Peyer's patch (tissue), 4 donors: ENCODE results near the gene STIM2. TPM values are rescaled to one million over a fixed set of nuclear protein-coding genes. Genes with fewer than 3 reads are reported as not detected.
A peak's percentile ranks its signal among the peaks of the same experiment; 100 is the strongest.

Experiments
- DNase-seq, 3 donors: peaks; one replicate each; pipeline ENCODE4 v3.0.0-alpha.2; 2017 to 2019
- H3K27ac ChIP-seq, 4 donors: fragments of 200-600 bp; sonication (generic); one replicate each; pipeline ENCODE4 v1.5.1; 2016 to 2019
- H3K27me3 ChIP-seq, 2 donors: fragments of 200-600 bp; sonication (generic); one replicate each; pipeline ENCODE4 v1.5.1; 2019
- H3K36me3 ChIP-seq, 3 donors: fragments of 200-600 bp; sonication (generic); one replicate each; pipeline ENCODE4 v1.5.1; 2016 to 2019
- H3K4me1 ChIP-seq, 4 donors: fragments of 200-600 bp; sonication (generic); one replicate each; pipeline ENCODE4 v1.5.1; 2016 to 2019
- H3K4me3 ChIP-seq, 4 donors: fragments of 200-600 bp; sonication (generic); 1 replicate in 3 of 4; 2 replicates in 1 of 4; pipeline ENCODE4 v1.5.1; 2016 to 2019; ENCODE audit warnings: mild to moderate bottlenecking in 1 of 4
- H3K9me3 ChIP-seq, 4 donors: fragments of 200-600 bp; sonication (generic); one replicate each; pipeline ENCODE4 v1.5.1; 2016 to 2019; ENCODE audit warnings: mild to moderate bottlenecking in 1 of 4
- POLR2A ChIP-seq, 2 donors: fragments of 450-650 bp; IDR thresholded peaks; one replicate each; pipeline ENCODE4 v1.5.1; 2017; ENCODE audit warnings: antibody characterized with exemption in 2 of 2, mild to moderate bottlenecking in 2 of 2, moderate library complexity in 2 of 2
- total RNA-seq, 4 donors: library from RNA; depleted of rRNA; stranded (reverse); fragments of >200 nt; gene quantifications; one replicate each; pipeline ENCODE4 v1.1.0, GENCODE V29; 2016
- TF ChIP-seq, protein P1 (sequence below), 6 experiments: fragments of 450-650 bp in 4 of 6; fragments of 200-600 bp in 2 of 6; sonication (generic) in 1 of 6; IDR thresholded peaks; one replicate each; pipeline ENCODE4 v1.5.1; 2017 to 2019; ENCODE audit warnings: antibody characterized with exemption in 6 of 6, mild to moderate bottlenecking in 3 of 6, moderate library complexity in 1 of 6

Gene STIM2
- total RNA-seq, 4 donors from 2014 or later, result 35.7 to 82.5 (median 39.2) TPM

DNA sequence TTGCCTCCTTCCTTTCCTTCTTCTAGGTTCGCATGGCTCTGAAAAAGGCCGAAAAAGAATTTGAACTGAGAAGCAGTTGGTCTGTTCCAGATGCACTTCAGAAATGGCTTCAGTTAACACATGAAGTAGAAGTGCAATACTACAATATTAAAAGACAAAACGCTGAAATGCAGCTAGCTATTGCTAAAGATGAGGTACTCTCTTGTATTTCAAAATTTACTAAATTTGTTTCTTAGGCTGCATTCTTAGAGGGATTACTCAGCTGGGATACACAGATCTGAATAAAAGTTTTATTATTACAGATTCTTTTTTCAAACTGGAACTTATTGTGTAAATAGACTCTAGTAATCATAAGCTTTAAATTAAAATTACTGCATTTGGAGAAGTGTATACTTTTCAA lies 146.9 kb downstream of the STIM2 start:
- TF ChIP-seq, protein P1, sequence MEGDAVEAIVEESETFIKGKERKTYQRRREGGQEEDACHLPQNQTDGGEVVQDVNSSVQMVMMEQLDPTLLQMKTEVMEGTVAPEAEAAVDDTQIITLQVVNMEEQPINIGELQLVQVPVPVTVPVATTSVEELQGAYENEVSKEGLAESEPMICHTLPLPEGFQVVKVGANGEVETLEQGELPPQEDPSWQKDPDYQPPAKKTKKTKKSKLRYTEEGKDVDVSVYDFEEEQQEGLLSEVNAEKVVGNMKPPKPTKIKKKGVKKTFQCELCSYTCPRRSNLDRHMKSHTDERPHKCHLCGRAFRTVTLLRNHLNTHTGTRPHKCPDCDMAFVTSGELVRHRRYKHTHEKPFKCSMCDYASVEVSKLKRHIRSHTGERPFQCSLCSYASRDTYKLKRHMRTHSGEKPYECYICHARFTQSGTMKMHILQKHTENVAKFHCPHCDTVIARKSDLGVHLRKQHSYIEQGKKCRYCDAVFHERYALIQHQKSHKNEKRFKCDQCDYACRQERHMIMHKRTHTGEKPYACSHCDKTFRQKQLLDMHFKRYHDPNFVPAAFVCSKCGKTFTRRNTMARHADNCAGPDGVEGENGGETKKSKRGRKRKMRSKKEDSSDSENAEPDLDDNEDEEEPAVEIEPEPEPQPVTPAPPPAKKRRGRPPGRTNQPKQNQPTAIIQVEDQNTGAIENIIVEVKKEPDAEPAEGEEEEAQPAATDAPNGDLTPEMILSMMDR (IDR thresholded peaks at IDR 0.05), result no peak
- no peak for TF ChIP-seq POLR2A (IDR thresholded peaks at IDR 0.05)
- H3K9me3 ChIP-seq, result no peaks in the 10 kb centered on the region
- H3K4me3 ChIP-seq, result no peak overlapping the region
- peaks cover 0 to 4% (median 0%) of the 10 kb centered on the region in 4 donors for H3K4me1 ChIP-seq
- DNase-seq, result no peak
- peaks cover 0 to 3% (median 0%) of the 10 kb centered on the region in 3 donors for H3K36me3 ChIP-seq
- H3K27me3 ChIP-seq, result no peaks in the 10 kb centered on the region
- H3K27ac ChIP-seq, result peak overlapping the region in 1 of 4 donors; percentile 3

DNA sequence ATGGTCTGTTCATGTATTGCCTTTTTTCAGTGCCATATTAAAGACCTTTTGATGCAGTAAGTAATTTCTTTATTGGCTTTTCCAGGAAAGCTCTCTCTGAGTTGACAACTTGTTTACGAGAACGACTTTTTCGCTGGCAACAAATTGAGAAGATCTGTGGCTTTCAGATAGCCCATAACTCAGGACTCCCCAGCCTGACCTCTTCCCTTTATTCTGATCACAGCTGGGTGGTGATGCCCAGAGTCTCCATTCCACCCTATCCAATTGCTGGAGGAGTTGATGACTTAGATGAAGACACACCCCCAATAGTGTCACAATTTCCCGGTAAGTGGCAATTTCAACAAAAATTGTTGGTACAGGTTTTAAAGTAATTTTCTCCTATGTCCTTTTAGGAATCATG lies 148.0 kb downstream of the STIM2 start:
- Histone ChIP-seq H3K4me3 (no peak overlapping the region), H3K27ac (no peak overlapping the region), H3K27me3 (no peaks in the 10 kb centered on the region), H3K9me3 (no peaks in the 10 kb centered on the region), H3K4me1 (peaks cover 0 to 4% (median 0%) of the 10 kb centered on the region in 4 donors), H3K36me3 (peaks cover 0 to 3% (median 0%) of the 10 kb centered on the region in 3 donors)
- no peak for DNase-seq
- TF ChIP-seq POLR2A (IDR thresholded peaks at IDR 0.05), result no peak
- TF ChIP-seq, protein P1 (IDR thresholded peaks at IDR 0.05), result no peak

DNA sequence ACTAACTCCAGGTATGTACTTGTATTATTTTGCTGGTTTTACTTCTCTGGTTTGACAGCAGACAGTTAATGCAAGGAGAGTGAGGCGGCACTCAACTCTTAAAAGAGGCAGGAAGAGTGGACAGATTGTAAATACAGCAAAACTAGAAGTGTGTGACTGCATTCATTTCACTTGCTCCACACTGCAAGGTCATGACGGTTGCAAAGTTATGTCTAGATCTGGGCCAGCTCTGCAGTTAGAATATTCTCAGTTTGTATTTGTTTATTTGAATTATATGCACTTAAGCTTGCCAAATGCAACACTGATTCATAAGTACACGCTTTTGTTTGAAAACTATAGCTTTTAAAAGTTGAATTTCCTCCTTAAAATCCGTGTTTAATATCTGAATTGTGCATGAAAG lies 148.9 kb downstream of the STIM2 start:
- peaks cover 0 to 1% (median 0%) of the 10 kb centered on the region in 3 donors for H3K36me3 ChIP-seq
- no peak overlapping the region for H3K27ac ChIP-seq
- H3K9me3 ChIP-seq, result no peaks in the 10 kb centered on the region
- H3K4me3 ChIP-seq, result no peak overlapping the region
- TF ChIP-seq, protein P1 (IDR thresholded peaks at IDR 0.05), result no peak
- no peak for TF ChIP-seq POLR2A (IDR thresholded peaks at IDR 0.05)
- peaks cover 0 to 4% (median 0%) of the 10 kb centered on the region in 4 donors for H3K4me1 ChIP-seq
- H3K27me3 ChIP-seq, result no peaks in the 10 kb centered on the region
- DNase-seq, result no peak

DNA sequence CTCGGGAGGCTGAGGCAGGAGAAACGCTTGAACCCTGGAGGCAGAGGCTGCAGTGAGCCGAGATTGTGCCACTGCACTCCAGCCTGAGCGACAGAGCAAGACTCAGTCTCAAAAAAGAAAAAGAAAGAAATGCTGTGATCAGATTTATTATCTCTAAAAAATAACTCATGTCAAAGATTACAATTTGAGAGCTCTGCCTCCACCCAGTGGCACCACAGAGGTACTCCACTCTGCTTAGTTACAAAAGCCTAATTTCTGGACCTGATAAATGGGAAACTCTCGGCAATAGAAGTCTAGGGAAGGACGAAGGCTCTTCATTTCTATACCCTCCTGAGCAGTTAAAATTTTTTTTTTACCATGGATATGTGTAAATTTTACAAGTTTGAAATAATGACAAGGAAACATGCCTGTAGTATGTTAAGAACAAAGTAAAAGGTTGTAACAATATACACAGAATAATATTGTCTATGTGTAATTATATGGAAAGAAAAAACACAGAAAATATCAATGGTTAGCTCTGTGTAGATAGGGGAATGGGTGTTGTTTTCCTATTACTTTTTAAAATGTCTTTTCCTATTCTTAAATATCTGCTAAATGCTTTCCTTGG lies 149.8 kb downstream of the STIM2 start:
- no peak for TF ChIP-seq POLR2A (IDR thresholded peaks at IDR 0.05)
- TF ChIP-seq, protein P1 (IDR thresholded peaks at IDR 0.05), result peak; percentile 77 to 95 (median 88)
- DNase-seq, result peak; percentile 31 to 79 (median 61)
- Histone ChIP-seq H3K27me3 (no peaks in the 10 kb centered on the region), H3K27ac (no peak overlapping the region), H3K4me3 (no peak overlapping the region), H3K36me3 (no peaks in the 10 kb centered on the region), H3K4me1 (peaks cover 0 to 4% (median 0%) of the 10 kb centered on the region in 4 donors), H3K9me3 (no peaks in the 10 kb centered on the region)

DNA sequence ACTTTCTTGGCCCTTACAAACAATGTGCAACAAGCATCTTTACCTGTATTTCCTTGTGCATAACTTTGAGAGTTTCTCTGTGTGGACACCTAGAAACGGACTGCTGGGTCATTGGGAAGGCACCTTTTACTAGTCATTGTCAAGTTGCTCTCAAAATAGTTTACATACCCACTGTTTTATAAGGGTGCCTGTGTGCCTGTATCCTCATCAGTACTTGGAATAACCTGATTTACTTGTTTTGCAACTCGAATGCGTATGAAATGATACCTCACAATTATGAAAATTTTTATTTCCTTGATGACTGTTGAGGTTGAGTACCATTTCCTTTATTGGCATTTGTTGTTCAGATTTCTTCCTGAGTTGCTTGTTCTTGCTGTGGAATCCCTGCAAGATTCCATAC lies 150.8 kb downstream of the STIM2 start:
- no peaks in the 10 kb centered on the region for H3K27me3 ChIP-seq
- no peak for TF ChIP-seq POLR2A (IDR thresholded peaks at IDR 0.05)
- TF ChIP-seq, protein P1 (IDR thresholded peaks at IDR 0.05), result no peak
- no peaks in the 10 kb centered on the region for H3K9me3 ChIP-seq
- no peak for DNase-seq
- H3K4me1 ChIP-seq, result peaks cover 0 to 4% (median 0%) of the 10 kb centered on the region in 4 donors
- H3K4me3 ChIP-seq, result no peak overlapping the region
- no peak overlapping the region for H3K27ac ChIP-seq
- no peaks in the 10 kb centered on the region for H3K36me3 ChIP-seq
